Ovary (tissue), 9 donors: ENCODE data around the gene RERE. TPM values are rescaled to one million over a fixed set of nuclear protein-coding genes. Genes with fewer than 3 reads are reported as not detected.

ENCODE experiments used
- DNase-seq, 5 donors: peaks; one replicate each; pipeline ENCODE4 v3.0.0-alpha.2; 2019 to 2020
- H3K27ac ChIP-seq, 2 donors: fragments of 200-600 bp; one replicate each; pipeline versions ENCODE4 v1.5.1 to v1.8.0; 2019 to 2022
- H3K27me3 ChIP-seq: fragments of 200-600 bp; one replicate; pipeline ENCODE4 v1.8.0; 2022
- H3K36me3 ChIP-seq: fragments of 200-600 bp; sonication (generic); one replicate; pipeline ENCODE4 v1.5.1; 2019
- H3K4me1 ChIP-seq: one replicate; pipeline ENCODE4 v1.8.1; 2013; ENCODE audit warnings: mild to moderate bottlenecking, moderate library complexity; ENCODE audit not compliant: insufficient read depth
- H3K4me3 ChIP-seq: fragments of 200-600 bp; sonication (generic); one replicate; pipeline ENCODE4 v1.5.1; 2017
- H3K9me3 ChIP-seq, 2 donors: fragments of 200-600 bp in 1 of 2; sonication (generic) in 1 of 2; one replicate each; pipeline versions ENCODE4 v1.5.1 to v1.8.1; 2013 to 2019; ENCODE audit warnings: mild to moderate bottlenecking in 1 of 2, moderate library complexity in 1 of 2
- CTCF ChIP-seq, 3 donors: fragments of 450-650 bp in 2 of 3; fragments of 200-600 bp in 1 of 3; IDR thresholded peaks; one replicate each; pipeline versions ENCODE4 v1.5.1 to v1.8.0; 2016 to 2022; ENCODE audit warnings: antibody characterized with exemption in 3 of 3, mild to moderate bottlenecking in 1 of 3
- EP300 ChIP-seq: sonication (generic); formaldehyde crosslinking; IDR thresholded peaks from one replicate; pipeline ENCODE4 v1.6.1; 2017; ENCODE audit warnings: antibody characterized with exemption
- POLR2A ChIP-seq: fragments of 450-650 bp; IDR thresholded peaks from one replicate; pipeline ENCODE4 v1.6.1; 2017; ENCODE audit warnings: antibody characterized with exemption, mild to moderate bottlenecking, moderate library complexity
- WGBS, 3 donors: extraction: QIAGEN DNeasy Blood & Tissue Kit in 1 of 3; methylation state at CpG; one replicate each; pipeline versions ENCODE4 v1.1.5 to v1.1.7; 2013 to 2017; 5-methylcytosine and 5-hydroxymethylcytosine counted together
- intact Hi-C, 4 donors: fragments of 100-400 bp; cut with DNase I; formaldehyde crosslinking; loops; one replicate each; pipeline versions ENCODE4 v1.11.0 to v1.15.1; 2022 to 2023
- polyA plus RNA-seq, 2 donors: library from polyadenylated mRNA; stranded (reverse); fragments of 200-250 nt in 1 of 2; fragments of 350-450 nt in 1 of 2; fragmentation: Illumina TruSeq in 1 of 2; extraction: RNeasy Lipid Tissue Mini Kit (QIAGEN cat#74804) in 1 of 2; gene quantifications; one replicate each; pipeline ENCODE4 v1.2.3, GENCODE V29; 2013 to 2014
- total RNA-seq, 7 donors: library from RNA; depleted of rRNA in 2 of 7; stranded (reverse); fragments of >200 nt in 2 of 7; fragmentation: NEBNext Ultra II Directional in 3 of 7; extraction: Animal tissue kit (Norgen Biotek cat#: 25700) in 3 of 7; gene quantifications; one replicate each; pipeline versions ENCODE4 v1.1.0 to v1.2.4, GENCODE V29; 2016 to 2023
- donor health status: DM: no; HTN: no; CAD: no; lungs with moderate emphysema.
- donor health status: DM: no; HTN: no; CAD: no.
- donor health status: Bipolar disorder and iron deficiency.
- donor health status: DM: yes; HTN: yes; CAD: no.
- donor health status: DM: no; HTN: no; CAD: no.
- donor health status: DM: yes; HTN: yes; CAD: no.

RERE gene
- total and polyA plus RNA-seq, 9 donors = 36.7 to 119 (median 114) TPM

GRCh38 chr1:8554956-8555534 lies 262.4 kb downstream of the RERE start:
- Histone ChIP-seq H3K9me3 (no peaks in the 10 kb centered on the region), H3K36me3 (no peaks in the 10 kb centered on the region), H3K4me3 (no peak overlapping the region), H3K27me3 (no peaks in the 10 kb centered on the region), H3K27ac (no peak overlapping the region), H3K4me1 (peaks cover 13% of the 10 kb centered on the region)
- no peak for TF ChIP-seq CTCF (IDR thresholded peaks at IDR 0.05)
- TF ChIP-seq EP300 = no peak
- TF ChIP-seq POLR2A = no peak
- intact Hi-C loops = no loop called here
- WGBS, 3 donors = 86 to 89% (median 86%) methylated on average over 2 of the region's 2 CpGs
- peak in 2 of 5 donors; percentile 47 to 50 for DNase-seq

GRCh38 chr1:8552820-8553397 lies 264.5 kb downstream of the RERE start:
- Histone ChIP-seq H3K27ac (no peak overlapping the region), H3K9me3 (no peaks in the 10 kb centered on the region), H3K27me3 (no peaks in the 10 kb centered on the region), H3K4me1 (peaks cover 13% of the 10 kb centered on the region), H3K4me3 (no peak overlapping the region), H3K36me3 (no peaks in the 10 kb centered on the region)
- DNase-seq = no peak
- no peak for TF ChIP-seq EP300
- no peak for TF ChIP-seq CTCF (IDR thresholded peaks at IDR 0.05)
- no peak for TF ChIP-seq POLR2A
- intact Hi-C loops = no loop called here
- WGBS, 3 donors = 95% methylated on average over 21 of the region's 21 CpGs

- Histone ChIP-seq H3K27me3 (no peaks in the 10 kb centered on the region), H3K4me1 (peaks cover 9% of the 10 kb centered on the region), H3K4me3 (no peak overlapping the region), H3K36me3 (no peaks in the 10 kb centered on the region), H3K9me3 (no peaks in the 10 kb centered on the region), H3K27ac (no peak overlapping the region)
- no peak for DNase-seq
- intact Hi-C loops = no loop called here
- TF ChIP-seq POLR2A (no peak), CTCF (IDR thresholded peaks at IDR 0.05) (no peak), EP300 (no peak)
- WGBS, 3 donors = 39 to 47% (median 45%) methylated on average over 6 of the region's 6 CpGs
Measured at GRCh38 chr1:8551613-8552489, 265.6 kb downstream of the RERE start.

GRCh38 chr1:8551057-8551456 lies 266.4 kb downstream of the RERE start:
- WGBS, 3 donors = 77 to 85% (median 79%) methylated on average over 3 of the region's 3 CpGs
- Histone ChIP-seq H3K27me3 (no peaks in the 10 kb centered on the region), H3K4me3 (no peak overlapping the region), H3K9me3 (no peaks in the 10 kb centered on the region), H3K27ac (no peak overlapping the region), H3K4me1 (peaks cover 9% of the 10 kb centered on the region), H3K36me3 (no peaks in the 10 kb centered on the region)
- intact Hi-C loops = no loop called here
- no peak for DNase-seq
- TF ChIP-seq POLR2A (no peak), CTCF (IDR thresholded peaks at IDR 0.05) (no peak), EP300 (no peak)
